Activated CD4-positive, alpha-beta T cell treated with anti-CD3 and anti-CD28 coated beads, Interleukin-2, amount 50 U/mL, for 16 hours (primary cell): ENCODE results near the gene LAMTOR5.

Experiments used
- DNase-seq: peaks from one replicate; pipeline ENCODE4 v3.0.0-alpha.2; 2020

LAMTOR5 gene

DNA sequence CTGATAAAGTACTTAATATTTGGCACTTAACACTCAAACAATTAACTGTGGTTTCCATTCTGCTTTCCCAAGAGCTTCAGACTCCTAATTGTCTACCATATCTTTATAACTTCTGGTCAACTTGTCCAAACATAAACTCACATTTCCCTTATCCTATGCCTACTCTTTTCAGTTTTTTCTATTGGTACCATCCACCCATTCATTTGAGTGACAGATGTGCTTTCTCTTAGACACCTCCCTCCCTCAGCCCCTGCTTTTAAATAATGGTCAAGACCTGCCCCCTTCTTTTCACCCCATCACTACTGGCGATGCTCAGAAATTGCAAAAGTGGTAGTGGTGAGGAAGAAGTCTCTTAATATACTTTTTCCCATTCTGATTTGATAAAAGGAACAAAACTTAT, 22.1 kb downstream of the LAMTOR5 start:
- no peak for DNase-seq

- DNase-seq = no peak
These were observed 22.7 kb downstream of the LAMTOR5 start for GRCh38 chr1:110384581-110385321.

DNA sequence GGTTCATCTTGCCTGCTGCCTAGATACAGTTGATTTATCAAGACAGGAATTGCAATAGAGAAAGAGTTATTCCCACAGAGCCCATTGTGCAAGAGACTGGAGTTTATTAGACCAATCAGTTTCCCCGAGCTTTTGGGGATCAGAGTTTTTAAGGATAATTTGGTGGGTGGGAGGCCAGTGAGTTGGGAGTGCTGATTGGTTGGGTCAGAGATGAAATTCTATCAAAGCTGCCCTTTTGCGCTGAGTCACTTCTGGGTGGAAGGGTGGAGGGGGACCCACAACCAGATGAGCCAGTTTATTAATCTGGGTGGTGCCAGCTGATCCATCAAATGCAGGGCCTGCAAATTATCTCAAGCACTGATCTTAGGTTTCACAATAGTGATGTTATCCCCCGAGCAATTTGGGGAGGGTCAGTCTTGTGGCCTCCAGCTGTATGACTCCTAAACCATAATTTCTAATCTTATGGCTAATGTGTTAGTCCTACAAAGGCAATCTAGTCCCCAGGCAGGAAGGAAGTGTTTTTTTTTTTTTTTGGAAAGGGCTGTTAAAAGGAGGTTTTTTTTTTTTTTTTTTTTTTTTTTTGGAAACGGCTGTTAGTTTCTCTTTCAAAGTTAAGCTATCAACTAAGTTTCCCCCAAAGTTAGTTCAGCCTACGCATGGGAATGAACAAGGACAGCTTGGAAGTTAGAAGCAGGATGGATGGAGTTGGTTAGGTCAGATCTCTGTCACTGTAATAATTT, 24.1 kb downstream of the LAMTOR5 start:
- DNase-seq = no peak

- DNase-seq = no peak
These were observed 26.7 kb downstream of the LAMTOR5 start for GRCh38 chr1:110380672-110381283.

DNA sequence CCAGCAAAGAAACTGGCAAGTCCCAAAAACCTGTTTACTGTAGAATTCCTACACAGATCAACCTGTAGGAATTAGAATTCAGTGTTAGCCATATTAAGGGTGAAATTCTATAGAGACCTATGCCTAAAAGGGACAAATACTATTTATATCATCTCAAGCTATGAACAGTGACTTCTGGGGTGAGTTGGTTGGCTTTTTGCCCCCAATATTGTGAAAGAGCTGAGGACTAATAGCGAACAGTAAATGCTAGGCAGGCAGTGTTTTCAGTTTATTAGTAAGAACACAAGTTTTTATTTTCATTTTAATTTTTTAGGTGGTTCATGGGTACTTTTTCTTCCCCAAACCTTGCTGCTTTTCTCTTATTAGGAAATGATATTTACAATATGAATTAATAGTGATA, 32.0 kb downstream of the LAMTOR5 start:
- DNase-seq = no peak

DNA sequence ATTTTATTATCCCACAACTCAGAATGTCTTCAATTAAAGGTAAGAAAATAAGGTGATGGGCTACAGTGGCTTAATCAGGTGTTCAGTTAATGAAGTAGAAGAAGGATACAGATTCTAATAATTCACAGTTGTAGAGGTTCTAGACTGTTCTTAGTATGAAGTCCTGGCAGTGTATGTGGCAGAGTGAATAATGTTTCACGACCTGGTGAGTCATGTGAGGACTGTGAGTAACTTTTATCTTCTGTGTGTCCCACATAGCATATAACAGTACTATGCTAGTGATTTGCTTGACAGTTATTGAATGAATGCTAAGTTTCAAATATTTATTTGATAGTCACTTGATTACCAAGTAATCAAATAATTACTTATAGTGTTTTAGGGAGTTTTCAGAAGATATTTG, 36.7 kb downstream of the LAMTOR5 start:
- DNase-seq = peak; percentile 56

DNA sequence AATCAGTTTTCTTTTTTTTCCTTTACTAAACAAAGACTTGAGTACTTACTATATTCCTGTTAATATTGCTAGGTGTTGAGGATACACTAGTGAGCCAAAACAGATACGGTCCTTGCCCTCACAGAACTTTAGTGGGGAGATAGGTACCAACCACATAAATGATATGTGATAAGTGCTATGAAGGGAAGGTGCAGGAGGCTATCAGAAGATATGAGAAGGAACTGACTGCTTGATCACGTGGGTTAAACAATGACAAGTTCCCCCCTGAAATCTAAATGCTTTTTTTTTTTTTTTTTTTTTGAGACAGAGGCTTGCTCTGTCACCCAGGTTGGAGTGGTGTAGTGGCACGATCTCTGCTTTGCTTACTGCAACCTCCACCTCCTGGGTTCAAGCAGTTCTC, 43.3 kb downstream of the LAMTOR5 start:
- DNase-seq = no peak

GRCh38 chr1:110361856-110362255, 45.6 kb downstream of the LAMTOR5 start:
- no peak for DNase-seq

DNA sequence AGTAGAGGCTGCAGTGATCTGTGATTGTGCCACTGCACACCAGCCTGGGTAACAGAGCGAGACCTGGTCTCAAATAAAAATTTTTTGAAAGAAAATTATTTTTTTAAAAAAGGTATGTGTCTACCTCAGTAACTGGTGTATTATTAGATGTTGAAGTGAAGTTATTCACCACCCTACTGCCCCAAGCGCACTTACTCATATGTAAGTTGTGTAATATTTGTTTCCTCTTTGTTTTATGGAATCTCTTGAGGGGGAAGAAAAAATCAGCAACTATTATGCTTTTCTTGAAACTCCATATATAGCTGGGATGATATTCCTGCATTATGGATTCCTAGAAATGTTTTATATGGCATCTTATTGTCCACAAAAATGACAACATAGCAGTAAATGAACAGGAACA, 47.1 kb downstream of the LAMTOR5 start:
- DNase-seq = no peak

DNA sequence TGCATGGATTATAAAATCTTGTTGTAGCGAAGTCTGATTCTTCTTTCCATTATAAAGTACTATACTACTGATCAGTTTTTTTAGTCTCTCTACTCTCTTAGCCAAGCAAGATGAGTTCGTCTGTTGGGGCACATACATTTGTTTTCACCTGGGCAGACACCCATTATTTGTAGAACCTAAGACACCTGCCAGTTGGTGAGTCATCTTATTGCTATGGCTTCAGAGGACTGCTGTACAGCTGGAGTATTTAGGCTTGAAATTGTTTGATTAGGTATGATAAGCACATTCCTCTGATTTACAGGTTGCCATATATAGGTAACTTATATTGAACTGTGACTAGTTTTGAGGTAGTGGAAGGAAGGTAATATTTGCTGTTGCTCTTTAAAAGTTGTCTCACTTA, 51.1 kb downstream of the LAMTOR5 start:
- DNase-seq = no peak

GRCh38 chr1:110355321-110355720, 52.2 kb downstream of the LAMTOR5 start:
- DNase-seq = no peak
